H9 (cell line): Measurements from ENCODE around the gene LRRC38. TPM values are rescaled to one million over a fixed set of nuclear protein-coding genes. Genes with fewer than 3 reads are reported as not detected.

Source experiments
- DNase-seq: peaks from one replicate; pipeline ENCODE4 v3.0.0-alpha.2; 2017
- H2AFZ ChIP-seq: one replicate; pipeline ENCODE4 v1.6.1; 2013; ENCODE audit warnings: mild to moderate bottlenecking, low read length, control low read depth, moderate library complexity
- H2AK5ac ChIP-seq: 2 replicates; pipeline ENCODE4 v1.6.1; 2013; ENCODE audit warnings: low read length, control low read depth, mixed read lengths; ENCODE audit not compliant: insufficient read length
- H2BK120ac ChIP-seq: one replicate; pipeline ENCODE4 v1.6.1; 2013; ENCODE audit warnings: low read depth, mild to moderate bottlenecking, low read length, control low read depth, inconsistent platforms; ENCODE audit not compliant: poor library complexity, severe bottlenecking
- H2BK12ac ChIP-seq: 2 replicates; pipeline ENCODE4 v1.6.1; 2013; ENCODE audit warnings: low read length, control low read depth, mixed read lengths, low read depth; ENCODE audit not compliant: insufficient read length
- H2BK15ac ChIP-seq: 2 replicates; pipeline ENCODE4 v1.6.1; 2013; ENCODE audit warnings: low read depth, low read length, control low read depth
- H2BK20ac ChIP-seq: one replicate; pipeline ENCODE4 v1.6.1; 2013; ENCODE audit warnings: low read depth, mild to moderate bottlenecking, low read length, control low read depth, inconsistent platforms; ENCODE audit not compliant: poor library complexity, severe bottlenecking
- H2BK5ac ChIP-seq: 2 replicates; pipeline ENCODE4 v1.6.1; 2013; ENCODE audit warnings: low read length, control low read depth, mixed read lengths; ENCODE audit not compliant: insufficient read length
- H3K14ac ChIP-seq: 2 replicates; pipeline ENCODE4 v1.6.1; 2013; ENCODE audit warnings: low read length, control low read depth; ENCODE audit not compliant: insufficient read depth
- H3K18ac ChIP-seq: 2 replicates; pipeline ENCODE4 v1.6.1; 2013; ENCODE audit warnings: low read depth, mild to moderate bottlenecking, mixed read lengths, low read length, control low read depth; ENCODE audit not compliant: insufficient read length
- H3K23ac ChIP-seq: 2 replicates; pipeline ENCODE4 v1.6.1; 2013; ENCODE audit warnings: low read length, control low read depth, mixed read lengths, low read depth; ENCODE audit not compliant: insufficient read length
- H3K23me2 ChIP-seq: 2 replicates; pipeline ENCODE4 v1.6.1; 2013; ENCODE audit warnings: low read depth, mild to moderate bottlenecking, mixed read lengths, low read length, control low read depth; ENCODE audit not compliant: insufficient read length, poor library complexity, severe bottlenecking
- H3K27ac ChIP-seq: 2 replicates; pipeline ENCODE4 v1.5.1; 2013; ENCODE audit warnings: low read length, control low read depth, mixed read lengths, low read depth; ENCODE audit not compliant: insufficient read length
- H3K27me3 ChIP-seq: 2 replicates; pipeline ENCODE4 v1.6.1; 2013; ENCODE audit warnings: low read length, control low read depth, inconsistent platforms; ENCODE audit not compliant: insufficient read depth
- H3K4ac ChIP-seq: 2 replicates; pipeline ENCODE4 v1.6.1; 2013; ENCODE audit warnings: low read depth, mild to moderate bottlenecking, control low read depth, inconsistent platforms, low read length, moderate library complexity
- H3K4me1 ChIP-seq: 2 replicates; pipeline ENCODE4 v1.6.1; 2013; ENCODE audit warnings: low read length, control low read depth, inconsistent platforms; ENCODE audit not compliant: insufficient read depth
- H3K4me2 ChIP-seq: 2 replicates; pipeline ENCODE4 v1.6.1; 2013; ENCODE audit warnings: low read length, control low read depth, mixed read lengths; ENCODE audit not compliant: insufficient read length, insufficient read depth
- H3K56ac ChIP-seq: 2 replicates; pipeline ENCODE4 v1.6.1; 2013; ENCODE audit warnings: low read depth, mild to moderate bottlenecking, mixed read lengths, low read length, control low read depth; ENCODE audit not compliant: insufficient read length
- H3K79me1 ChIP-seq: 2 replicates; pipeline ENCODE4 v1.6.1; 2013; ENCODE audit warnings: low read depth, mild to moderate bottlenecking, moderate library complexity, low read length, control low read depth, inconsistent platforms; ENCODE audit not compliant: insufficient read depth, poor library complexity, severe bottlenecking
- H3K79me2 ChIP-seq: 2 replicates; pipeline ENCODE4 v1.6.1; 2013; ENCODE audit warnings: low read length, control low read depth, inconsistent platforms; ENCODE audit not compliant: insufficient read depth
- H3K9ac ChIP-seq: 2 replicates; pipeline ENCODE4 v1.6.1; 2013; ENCODE audit warnings: low read length, control low read depth, mixed read lengths; ENCODE audit not compliant: insufficient read length; ENCODE audit errors: extremely low read depth
- H3K9me3 ChIP-seq: one replicate; pipeline ENCODE4 v1.6.1; 2013; ENCODE audit warnings: low read depth, low read length, inconsistent platforms; ENCODE audit not compliant: control insufficient read depth
- H3T11ph ChIP-seq: one replicate; pipeline ENCODE4 v1.6.1; 2013; ENCODE audit warnings: mild to moderate bottlenecking, low read length, control low read depth, inconsistent platforms
- H4K20me1 ChIP-seq: one replicate; pipeline ENCODE4 v1.6.1; 2013; ENCODE audit not compliant: control insufficient read depth, insufficient read length, insufficient read depth
- H4K5ac ChIP-seq: 2 replicates; pipeline ENCODE4 v1.6.1; 2013; ENCODE audit warnings: low read depth, mild to moderate bottlenecking, mixed read lengths, low read length, control low read depth; ENCODE audit not compliant: insufficient read length
- H4K8ac ChIP-seq: replicated peaks from 2 replicates; pipeline ENCODE4 v1.6.1; 2013; ENCODE audit warnings: low read length, control low read depth, mixed read lengths, low read depth; ENCODE audit not compliant: insufficient read length
- H4K91ac ChIP-seq: 2 replicates; pipeline ENCODE4 v1.6.1; 2013; ENCODE audit warnings: low read depth, mild to moderate bottlenecking, moderate library complexity, mixed read lengths, low read length, control low read depth; ENCODE audit not compliant: insufficient read length
- H3K27ac Mint-ChIP-seq, 3 experiments: 2 replicates in 2 of 3; 3 replicates in 1 of 3; pipeline ENCODE4 v1.8.0; 2020 to 2021; ENCODE audit warnings: mixed read lengths in 3 of 3, mild to moderate bottlenecking in 1 of 3, moderate library complexity in 1 of 3
- H3K27me3 Mint-ChIP-seq: 2 replicates; pipeline ENCODE4 v1.8.0; 2021; ENCODE audit warnings: low read depth, mild to moderate bottlenecking, moderate library complexity, mixed read lengths
- H3K36me3 Mint-ChIP-seq, 3 experiments: 2 replicates in 2 of 3; 3 replicates in 1 of 3; pipeline ENCODE4 v1.8.0; 2020 to 2021; ENCODE audit warnings: low read depth in 3 of 3, mixed read lengths in 3 of 3; ENCODE audit not compliant: insufficient read depth in 1 of 3
- H3K4me1 Mint-ChIP-seq, 2 experiments: 2 replicates each; pipeline ENCODE4 v1.8.0; 2020; ENCODE audit warnings: mixed read lengths in 2 of 2
- H3K4me3 Mint-ChIP-seq, 2 experiments: 2 replicates in 1 of 2; 3 replicates in 1 of 2; pipeline ENCODE4 v1.8.0; 2020 to 2021; ENCODE audit warnings: mild to moderate bottlenecking in 2 of 2, mixed read lengths in 2 of 2, moderate library complexity in 1 of 2
- H3K9me3 Mint-ChIP-seq, 2 experiments: 2 replicates in 1 of 2; 3 replicates in 1 of 2; pipeline ENCODE4 v1.8.0; 2020; ENCODE audit warnings: mild to moderate bottlenecking in 2 of 2, mixed read lengths in 2 of 2, moderate library complexity in 1 of 2
- CTCF ChIP-seq: fragments of 200-600 bp; sonication (generic); conservative IDR thresholded peaks from 3 replicates; pipeline ENCODE4 v1.8.0; 2021; ENCODE audit warnings: antibody characterized with exemption, mild to moderate bottlenecking
- WGBS: extraction: QIAGEN DNeasy Blood & Tissue Kit; methylation state at CpG from one replicate; pipeline ENCODE4 v1.1.7; 2013; ENCODE audit warnings: missing lambda C conversion rate, low lambda C conversion rate, mixed read lengths; ENCODE audit not compliant: insufficient read length; ENCODE audit errors: extremely low coverage; 5-methylcytosine and 5-hydroxymethylcytosine counted together
- total RNA-seq: library from RNA; stranded (reverse); gene quantifications from 2 replicates; pipeline ENCODE4 v1.2.1, GENCODE V29; 2021

LRRC38 gene
- total RNA-seq, 1 experiment from 2014 or later, result 0.72 TPM

- H3K4me1 ChIP-seq, result peaks cover 1% of the 10 kb centered on the region; the same call in 1 of the 2 replicates
- no peaks in the 10 kb centered on the region for H3K79me1 ChIP-seq
- H3K27ac ChIP-seq, result no peak overlapping the region
- no peak overlapping the region for H2BK12ac ChIP-seq
- H2BK15ac ChIP-seq, result no peak overlapping the region
- H3T11ph ChIP-seq, result no peak overlapping the region
- no peak overlapping the region for H3K14ac ChIP-seq
- H4K91ac ChIP-seq, result no peak overlapping the region
- H2BK120ac ChIP-seq, result no peak overlapping the region
- Mint-ChIP-seq H3K36me3 (no peaks in the 10 kb centered on the region), H3K27me3 (peaks cover 1% of the 10 kb centered on the region), H3K4me3 (no peak overlapping the region), H3K27ac (no peak overlapping the region), H3K4me1 (peaks cover 7 to 14% of the 10 kb centered on the region in 2 experiments), H3K9me3 (no peaks in the 10 kb centered on the region)
- no peak overlapping the region for H4K8ac ChIP-seq
- TF ChIP-seq CTCF, result no peak
- DNase-seq, result no peak
- no peak overlapping the region for H2BK5ac ChIP-seq
- WGBS, result no CpG with 5 or more reads among the region's 8 CpGs
- H3K9ac ChIP-seq, result no peak overlapping the region
- no peak overlapping the region for H3K23ac ChIP-seq
- no peak overlapping the region for H3K18ac ChIP-seq
- no peak overlapping the region for H3K56ac ChIP-seq
- no peak overlapping the region for H2AK5ac ChIP-seq
- no peak overlapping the region for H2BK20ac ChIP-seq
- no peaks in the 10 kb centered on the region for H3K23me2 ChIP-seq
- H3K79me2 ChIP-seq, result no peaks in the 10 kb centered on the region
- no peaks in the 10 kb centered on the region for H3K9me3 ChIP-seq
- no peak overlapping the region for H2AFZ ChIP-seq
- H3K4ac ChIP-seq, result no peak overlapping the region
- H3K27me3 ChIP-seq, result no peaks in the 10 kb centered on the region
- H4K20me1 ChIP-seq, result no peaks in the 10 kb centered on the region
- no peak overlapping the region for H4K5ac ChIP-seq
- H3K4me2 ChIP-seq, result no peak overlapping the region
Measured at GRCh38 chr1:13540866-13541265, 27.1 kb upstream of the LRRC38 start.
